A673 (cell line): ENCODE results near the gene ZP3.

Experiments
- EZH2 ChIP-seq: fragments of 200-600 bp; sonication (generic); IDR thresholded peaks from 2 replicates; pipeline ENCODE4 v1.6.1; 2017; ENCODE audit warnings: borderline replicate concordance, low read depth, mild to moderate bottlenecking, mixed read lengths, antibody characterized with exemption, low read length; ENCODE audit not compliant: poor library complexity, severe bottlenecking
- TF ChIP-seq, protein P1 (sequence below): fragments of 300-800, 200-600 bp; sonication (generic); conservative IDR thresholded peaks from 2 replicates; pipeline ENCODE4 v1.5.1; 2017; ENCODE audit warnings: low read depth, mild to moderate bottlenecking, antibody characterized with exemption, low read length, moderate library complexity, mixed read lengths

DNA sequence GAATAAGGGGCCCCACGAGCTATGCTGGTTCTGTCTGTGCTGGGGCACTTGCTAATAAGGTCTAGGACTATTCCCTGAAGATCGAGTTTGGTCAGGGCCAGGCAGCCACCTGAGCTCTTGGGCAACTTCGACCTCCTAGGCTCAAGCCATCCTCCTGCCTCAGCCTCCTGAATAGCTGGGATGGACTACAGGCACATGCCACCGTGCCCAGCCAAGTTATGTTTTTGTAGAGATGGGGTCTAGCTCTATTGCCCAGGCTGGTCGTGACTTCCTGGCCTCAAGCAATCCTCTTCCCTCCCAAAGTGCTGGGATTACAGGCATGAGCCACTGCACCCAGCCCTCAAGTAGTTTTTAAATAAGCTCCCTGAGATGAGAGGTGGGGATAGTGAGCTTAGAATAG, 2.9 kb downstream of the ZP3 start:
- TF ChIP-seq, protein P1, sequence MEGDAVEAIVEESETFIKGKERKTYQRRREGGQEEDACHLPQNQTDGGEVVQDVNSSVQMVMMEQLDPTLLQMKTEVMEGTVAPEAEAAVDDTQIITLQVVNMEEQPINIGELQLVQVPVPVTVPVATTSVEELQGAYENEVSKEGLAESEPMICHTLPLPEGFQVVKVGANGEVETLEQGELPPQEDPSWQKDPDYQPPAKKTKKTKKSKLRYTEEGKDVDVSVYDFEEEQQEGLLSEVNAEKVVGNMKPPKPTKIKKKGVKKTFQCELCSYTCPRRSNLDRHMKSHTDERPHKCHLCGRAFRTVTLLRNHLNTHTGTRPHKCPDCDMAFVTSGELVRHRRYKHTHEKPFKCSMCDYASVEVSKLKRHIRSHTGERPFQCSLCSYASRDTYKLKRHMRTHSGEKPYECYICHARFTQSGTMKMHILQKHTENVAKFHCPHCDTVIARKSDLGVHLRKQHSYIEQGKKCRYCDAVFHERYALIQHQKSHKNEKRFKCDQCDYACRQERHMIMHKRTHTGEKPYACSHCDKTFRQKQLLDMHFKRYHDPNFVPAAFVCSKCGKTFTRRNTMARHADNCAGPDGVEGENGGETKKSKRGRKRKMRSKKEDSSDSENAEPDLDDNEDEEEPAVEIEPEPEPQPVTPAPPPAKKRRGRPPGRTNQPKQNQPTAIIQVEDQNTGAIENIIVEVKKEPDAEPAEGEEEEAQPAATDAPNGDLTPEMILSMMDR: no peak
- TF ChIP-seq EZH2: no peak
